Measurements from ENCODE around the gene SNIP1.
"Not testable (repeated sequence)": the region's sequence is repeated elsewhere in the genome, so short reads cannot be mapped to it uniquely, and the experiment has no call there.

The SNIP1 gene

DNA sequence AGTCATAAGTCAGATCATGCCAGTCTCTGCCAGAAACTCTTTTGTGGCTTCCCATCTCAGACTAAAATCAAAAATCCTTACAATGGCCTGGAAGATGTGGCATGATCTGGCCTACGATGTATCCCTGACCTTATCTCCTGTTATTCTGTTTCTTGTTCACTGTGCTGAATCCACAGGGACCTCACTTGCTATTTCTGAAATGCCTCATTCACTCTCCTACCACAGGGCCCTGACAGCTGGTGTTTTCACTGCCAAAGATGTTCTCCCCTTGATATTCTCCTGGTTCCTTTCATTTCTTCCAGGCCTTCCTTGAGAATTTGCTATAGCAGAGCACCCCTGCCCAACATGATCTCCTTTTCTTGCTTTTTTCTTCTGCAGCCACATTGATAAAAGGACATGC lies 4.3 kb upstream of the SNIP1 start:
- DNase-seq: no peak

DNA sequence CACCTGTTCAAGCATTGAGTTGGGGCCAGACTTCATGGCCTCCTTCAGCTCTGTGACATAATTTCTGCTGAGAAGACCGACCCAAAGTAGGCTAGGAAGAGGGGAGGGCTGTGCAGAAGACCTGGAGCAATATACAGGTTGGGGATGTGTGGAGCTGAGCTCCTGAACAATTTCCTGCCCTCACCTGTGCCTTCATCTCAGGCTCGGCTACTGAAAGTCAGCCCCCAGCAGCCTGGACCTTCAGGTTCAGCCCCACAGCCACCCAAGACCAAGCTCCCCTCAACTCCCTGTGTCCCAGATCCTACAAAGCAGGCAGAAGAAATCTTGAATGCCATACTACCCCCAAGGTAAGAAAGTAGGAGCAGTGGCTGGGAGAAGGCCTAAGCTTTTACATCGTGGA lies 3.3 kb upstream of the SNIP1 start:
- no peak for DNase-seq

DNA sequence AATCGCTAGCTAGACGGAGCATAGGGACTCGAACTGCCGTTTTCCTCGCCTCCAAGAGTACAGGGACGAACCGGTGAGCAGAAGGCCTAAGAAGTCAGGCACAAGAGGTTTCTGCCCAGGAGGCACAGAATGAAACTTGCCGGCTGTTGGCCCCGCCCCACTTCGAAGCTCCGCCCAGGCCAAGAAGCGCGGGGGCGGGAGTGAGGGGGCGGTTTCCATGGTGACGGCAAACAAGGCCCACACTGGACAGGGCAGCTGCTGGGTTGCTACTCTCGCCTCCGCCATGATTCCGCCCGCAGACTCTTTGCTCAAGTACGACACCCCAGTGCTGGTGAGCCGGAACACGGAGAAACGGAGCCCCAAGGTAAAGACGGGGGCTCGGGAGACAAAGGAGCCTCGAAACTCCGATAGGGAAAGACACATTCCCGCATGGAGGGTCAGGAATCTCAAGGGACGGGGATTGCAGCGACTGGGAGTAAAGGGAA lies 2.7 kb upstream of the SNIP1 start, which contains the start of gene DNALI1:
Gene DNALI1, plus strand, starts transcription at position 229 of the 485 bp plus-strand sequence. Its CDS starts 55 bp downstream, at position 284.
- DNase-seq: no peak

DNA sequence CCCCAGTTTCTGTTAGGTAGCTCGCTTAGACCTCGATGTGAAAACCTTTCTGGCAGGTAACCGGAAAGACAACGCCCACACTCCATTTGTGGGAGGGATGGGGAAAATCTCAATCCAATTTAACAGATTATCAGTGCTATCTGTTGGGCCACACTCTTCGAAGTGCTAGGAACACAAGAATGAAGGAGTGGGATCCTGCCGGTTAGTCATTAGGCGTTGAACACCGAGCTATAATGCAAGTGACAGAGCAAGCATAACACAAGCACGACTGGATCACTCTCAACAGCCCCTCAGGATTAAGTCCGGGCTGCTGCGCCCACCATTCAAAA lies 531 bp downstream of the SNIP1 start:
- DNase-seq: no peak

DNA sequence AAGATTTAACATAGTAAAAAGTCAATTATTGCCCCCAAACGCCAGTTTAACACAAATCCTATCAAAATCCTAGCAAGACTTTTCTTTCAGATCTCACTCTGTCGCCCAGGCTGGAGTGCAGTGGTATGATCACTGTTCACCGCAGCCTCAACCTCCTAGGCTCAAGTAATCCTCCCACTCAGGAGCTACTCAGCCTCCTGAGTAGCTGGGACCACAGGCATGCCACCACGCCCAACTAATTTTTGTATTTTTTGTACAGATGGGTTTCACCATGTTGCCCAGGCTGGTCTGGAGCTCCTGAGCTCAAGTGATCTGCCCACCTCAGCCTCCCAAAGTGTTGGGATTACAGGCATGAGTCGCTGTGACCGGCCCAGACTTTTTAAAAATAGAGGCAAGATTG lies 4.8 kb downstream of the SNIP1 start:
- no peak for DNase-seq

DNA sequence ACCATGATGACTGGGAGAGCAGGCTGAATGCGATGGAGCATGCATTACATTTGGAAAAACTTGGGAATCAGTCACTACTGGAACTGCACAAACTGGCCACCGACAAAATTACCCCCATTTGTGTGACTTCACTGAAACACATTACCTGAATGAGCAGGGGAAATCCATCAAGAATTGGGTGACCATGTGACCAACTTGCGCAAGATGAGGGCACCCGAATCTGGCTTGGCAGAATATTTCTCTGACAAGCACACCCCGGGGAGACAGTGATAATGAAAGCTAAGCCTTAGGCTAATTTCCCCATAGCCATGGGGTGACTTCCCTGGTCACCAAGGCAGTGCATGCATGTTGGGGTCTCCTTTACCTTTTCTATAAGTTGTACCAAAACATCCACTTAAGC lies 9.1 kb downstream of the SNIP1 start:
- no peak for DNase-seq

DNA sequence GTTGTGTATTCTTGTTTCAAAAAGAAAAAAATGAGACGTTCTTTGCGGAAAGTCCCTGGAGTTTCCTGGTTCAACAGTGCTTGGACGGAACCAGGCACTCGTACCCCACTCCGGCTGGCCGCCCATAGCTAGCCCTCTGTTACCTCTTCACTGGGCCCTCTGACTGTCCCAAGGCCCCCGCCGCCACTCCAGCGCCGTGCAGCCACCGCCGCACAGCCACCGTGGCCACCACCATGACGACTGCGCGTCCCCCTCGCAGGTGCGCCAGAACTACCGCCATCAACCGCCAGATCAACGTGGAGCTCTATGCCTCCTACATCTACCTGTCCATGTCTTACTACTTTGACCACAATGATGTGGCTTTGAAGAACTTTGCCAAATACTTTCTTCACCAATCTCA lies 9.6 kb downstream of the SNIP1 start:
- no peak for DNase-seq

DNA sequence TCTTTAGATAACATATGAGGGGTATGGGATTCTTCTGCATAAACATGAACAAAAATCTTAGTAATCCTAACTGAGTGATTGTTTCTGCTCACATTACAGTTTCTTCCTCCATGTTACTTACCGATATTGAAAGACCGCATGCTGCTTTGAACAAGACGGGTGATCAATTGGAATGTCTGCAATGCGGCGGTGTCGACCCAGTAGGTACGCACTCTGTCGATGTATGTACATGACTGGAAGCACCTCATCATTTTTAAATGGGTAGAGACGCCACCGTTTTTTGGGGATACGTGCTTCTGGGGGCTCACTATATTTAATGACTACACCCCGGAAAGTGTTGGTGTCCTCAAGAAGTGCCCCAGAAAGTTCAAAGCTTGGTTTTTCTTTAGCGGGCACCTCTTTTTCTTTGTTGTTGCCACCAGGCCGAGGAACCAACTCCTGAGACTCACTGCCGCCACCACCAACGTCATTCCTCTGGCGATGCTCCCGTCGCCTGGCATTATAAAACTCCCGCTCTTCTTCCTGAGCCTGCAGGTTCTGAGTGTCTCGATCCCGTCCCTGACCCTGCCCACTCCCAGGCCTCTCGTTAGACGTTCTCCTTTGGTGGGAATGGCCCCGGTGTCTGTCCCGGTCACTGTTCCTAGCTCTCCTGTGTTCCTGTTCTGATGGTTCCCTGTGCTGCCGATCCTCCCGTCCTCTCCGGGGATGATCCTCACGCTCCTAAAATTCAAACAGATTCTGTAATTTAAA lies 13.9 kb downstream of the SNIP1 start:
- DNase-seq: no peak

DNA sequence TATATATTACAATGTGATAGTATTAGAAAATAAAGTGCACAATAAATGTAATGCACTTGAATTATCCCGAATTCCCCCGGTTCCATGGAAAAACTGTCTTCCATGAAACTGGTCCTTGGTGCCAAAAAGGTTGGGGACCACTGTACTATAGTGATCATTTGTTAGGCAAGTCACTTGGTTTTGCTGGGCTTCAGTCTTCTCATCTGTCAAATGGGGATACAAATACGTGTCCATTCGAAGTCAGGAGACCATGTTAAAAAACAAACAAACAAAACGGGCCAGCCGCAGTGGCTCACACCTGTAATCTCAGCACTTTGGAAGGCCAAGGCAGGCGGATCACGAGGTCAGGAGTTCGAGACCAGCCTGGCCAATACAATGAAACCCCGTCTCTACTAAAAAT lies 14.9 kb downstream of the SNIP1 start:
- DNase-seq: not testable (repeated sequence)

DNA sequence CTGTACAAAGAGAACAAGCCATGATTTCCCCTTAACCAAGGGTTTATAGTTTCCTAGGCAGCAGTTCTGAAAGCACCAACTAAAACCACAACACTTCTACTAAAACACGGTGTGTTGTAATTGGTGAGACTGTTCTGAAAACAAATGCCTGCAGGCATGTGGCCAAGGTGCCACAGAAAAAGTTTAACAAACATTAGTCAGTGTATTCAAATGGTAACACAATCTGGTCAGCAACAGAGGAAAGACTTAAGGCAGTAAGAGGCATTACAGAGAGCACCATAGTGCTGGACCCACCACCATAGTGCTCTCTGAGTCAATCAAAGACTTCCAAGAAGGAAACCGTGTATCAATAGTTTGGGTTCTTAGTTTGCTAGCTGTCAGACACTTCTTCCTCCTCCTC lies 16.7 kb downstream of the SNIP1 start:
- DNase-seq: no peak

DNA sequence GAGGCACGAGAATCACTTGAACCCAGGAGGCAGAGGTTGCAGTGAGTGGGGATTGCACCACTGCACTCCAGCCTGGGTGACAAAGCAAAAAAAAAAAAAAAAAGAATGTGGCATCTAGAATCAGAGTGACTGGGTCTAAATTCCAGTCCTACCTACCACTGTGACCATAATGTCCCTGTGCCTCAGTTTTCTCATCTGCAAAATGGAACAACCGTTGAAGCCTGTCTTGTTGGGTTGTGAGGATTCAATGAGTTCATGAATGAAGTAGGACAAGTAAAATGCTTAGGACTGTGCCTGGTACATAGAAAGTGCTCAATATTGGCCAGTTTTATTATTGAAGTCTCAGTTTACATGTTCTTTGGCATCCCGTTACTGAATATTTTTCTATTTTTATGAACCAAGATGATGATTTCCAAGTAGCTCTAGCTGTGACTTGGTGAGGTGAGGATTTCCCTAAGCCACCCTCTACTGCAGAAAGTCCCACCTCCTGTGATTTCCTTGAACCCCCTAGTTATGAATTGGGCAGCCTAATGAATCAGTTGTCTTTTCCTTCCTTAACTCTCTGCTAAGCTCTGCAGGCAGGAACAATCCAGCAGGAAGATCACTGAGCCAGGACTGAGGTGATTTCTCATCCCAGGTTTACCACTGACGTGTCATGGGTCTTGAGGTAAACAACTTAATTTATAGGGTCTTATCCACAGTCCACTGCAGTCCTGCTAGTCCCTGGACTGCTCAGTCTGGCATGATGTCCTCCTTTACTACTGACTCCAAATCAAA lies 20.6 kb downstream of the SNIP1 start:
- DNase-seq: no peak

DNA sequence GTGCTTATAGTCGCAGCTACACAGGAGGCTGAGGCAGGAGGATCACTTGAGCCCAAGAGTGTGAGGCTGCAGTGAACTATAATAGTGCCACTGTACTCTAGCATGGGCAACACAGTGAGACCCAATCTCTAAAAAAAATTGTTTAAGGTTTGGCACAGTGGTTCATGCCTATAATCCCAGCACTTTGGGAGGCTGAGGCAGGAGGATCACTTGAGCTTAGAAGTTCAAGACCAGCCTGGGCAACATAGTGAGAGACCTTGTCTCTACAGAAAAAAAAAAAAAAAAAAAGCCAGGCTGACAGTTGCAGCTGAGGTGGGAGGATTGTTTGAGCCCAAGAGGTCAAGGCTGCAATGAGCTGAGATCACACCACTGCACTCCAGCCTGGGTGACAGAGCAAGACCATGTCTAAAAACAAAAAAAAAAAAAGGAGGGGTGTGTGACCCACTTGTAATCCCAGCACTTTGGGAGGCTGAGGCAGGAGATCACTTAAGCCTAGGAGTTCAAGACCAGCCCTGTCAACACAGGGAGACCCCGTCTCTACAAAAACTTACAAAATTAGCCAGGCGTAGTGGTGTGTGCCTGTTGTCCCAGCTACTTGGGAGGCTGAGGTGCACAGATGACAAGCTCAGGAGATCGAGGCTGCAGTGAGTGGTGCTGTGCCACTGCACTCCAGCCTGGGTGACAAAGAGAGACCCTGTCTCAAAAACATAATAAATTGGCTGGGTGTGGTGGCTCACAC lies 21.5 kb downstream of the SNIP1 start:
- DNase-seq: not testable (repeated sequence)

DNA sequence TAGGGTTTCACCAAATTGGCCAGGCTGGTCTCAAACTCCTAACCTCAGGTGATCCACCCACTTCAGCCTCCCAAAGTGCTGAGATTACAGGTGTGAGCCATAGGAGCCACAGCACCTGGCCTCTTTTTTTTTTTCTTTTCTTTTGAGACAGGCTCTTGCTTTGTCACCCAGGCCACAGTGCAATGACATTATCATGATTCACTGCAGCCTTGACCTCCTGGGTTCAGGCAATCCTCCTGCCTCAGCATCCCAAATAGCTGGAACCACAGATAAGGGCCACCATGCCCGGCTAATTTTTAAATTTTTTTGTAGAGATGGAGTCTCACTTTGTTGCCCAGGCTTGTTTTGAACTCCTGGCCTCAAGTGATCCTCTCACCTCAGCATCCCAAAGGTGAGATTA lies 24.2 kb downstream of the SNIP1 start:
- DNase-seq: not testable (repeated sequence)

DNA sequence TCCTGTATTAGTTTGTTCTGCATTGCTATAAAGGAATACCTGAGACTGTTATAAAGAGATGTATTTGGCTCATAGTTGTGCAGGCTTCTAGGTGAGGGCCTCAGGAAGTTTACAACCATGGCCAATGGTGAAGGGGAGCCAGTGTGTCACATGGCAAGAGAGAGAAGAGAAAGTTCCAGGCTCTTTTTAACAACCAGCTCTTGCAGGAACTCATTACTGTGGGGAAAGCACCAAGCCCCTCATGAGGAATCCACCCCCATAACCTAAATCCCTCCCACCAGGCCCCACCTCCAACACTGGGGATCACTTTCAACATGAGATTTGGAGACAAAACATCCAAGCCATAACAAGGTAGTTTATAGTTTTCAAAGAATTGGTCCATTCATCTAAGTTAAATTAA lies 34.5 kb downstream of the SNIP1 start:
- DNase-seq: no peak

DNA sequence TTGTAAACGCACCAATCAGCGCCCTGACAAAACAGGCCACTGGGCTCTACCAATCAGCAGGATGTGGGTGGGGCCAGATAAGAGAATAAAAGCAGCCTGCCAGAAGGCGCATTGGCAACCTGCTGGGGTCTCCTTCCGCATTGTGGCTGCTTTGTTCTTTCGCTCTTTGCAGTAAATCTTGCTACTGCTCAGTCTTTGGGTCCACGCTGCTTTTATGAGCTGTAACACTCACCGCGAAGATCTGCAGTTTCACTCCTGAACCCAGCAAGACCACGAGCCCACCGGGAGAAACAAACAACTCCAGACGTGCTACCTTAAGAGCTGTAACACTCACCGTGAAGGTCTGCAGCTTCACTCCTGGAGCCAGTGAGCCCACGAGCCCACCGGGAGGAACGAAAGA lies 35.2 kb downstream of the SNIP1 start:
- peak; percentile 48 for DNase-seq

DNA sequence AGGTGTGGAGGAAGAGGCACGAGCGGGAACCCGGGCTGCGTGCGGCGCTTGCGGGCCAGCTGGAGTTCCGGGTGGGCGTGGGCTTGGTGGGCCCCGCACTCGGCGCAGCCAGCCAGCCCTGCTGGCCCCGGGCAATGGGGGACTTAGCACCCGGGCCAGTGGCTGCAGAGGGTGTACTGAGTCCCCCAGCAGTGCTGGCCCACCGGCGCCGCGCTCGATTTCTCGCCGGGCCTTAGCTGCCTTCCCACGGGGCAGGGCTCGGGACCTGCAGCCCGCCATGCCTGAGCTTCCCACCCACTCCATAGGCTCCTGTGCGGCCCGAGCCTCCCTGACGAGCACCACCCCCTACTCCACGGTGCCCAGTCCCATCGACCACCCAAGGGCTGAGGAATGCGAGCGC lies 35.9 kb downstream of the SNIP1 start:
- DNase-seq: not testable (repeated sequence)

DNA sequence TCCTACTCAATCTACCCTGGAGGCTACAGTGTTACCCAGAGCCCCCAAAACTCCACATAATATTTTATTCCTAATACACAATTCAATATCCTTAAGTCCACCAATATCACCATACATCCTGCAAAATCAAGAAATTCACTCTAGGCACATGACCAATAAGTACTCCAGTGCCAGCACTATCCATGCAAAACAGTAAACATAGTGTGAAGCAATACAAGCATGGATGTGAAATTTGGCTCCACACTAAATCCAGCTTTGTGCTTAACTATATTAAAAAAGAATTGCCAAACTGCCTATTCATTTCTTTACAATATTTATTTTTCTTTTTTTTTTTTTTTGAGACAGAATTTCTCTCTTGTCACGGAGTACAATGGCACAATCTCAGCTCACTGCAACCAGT lies 36.5 kb downstream of the SNIP1 start:
- no peak for DNase-seq

DNA sequence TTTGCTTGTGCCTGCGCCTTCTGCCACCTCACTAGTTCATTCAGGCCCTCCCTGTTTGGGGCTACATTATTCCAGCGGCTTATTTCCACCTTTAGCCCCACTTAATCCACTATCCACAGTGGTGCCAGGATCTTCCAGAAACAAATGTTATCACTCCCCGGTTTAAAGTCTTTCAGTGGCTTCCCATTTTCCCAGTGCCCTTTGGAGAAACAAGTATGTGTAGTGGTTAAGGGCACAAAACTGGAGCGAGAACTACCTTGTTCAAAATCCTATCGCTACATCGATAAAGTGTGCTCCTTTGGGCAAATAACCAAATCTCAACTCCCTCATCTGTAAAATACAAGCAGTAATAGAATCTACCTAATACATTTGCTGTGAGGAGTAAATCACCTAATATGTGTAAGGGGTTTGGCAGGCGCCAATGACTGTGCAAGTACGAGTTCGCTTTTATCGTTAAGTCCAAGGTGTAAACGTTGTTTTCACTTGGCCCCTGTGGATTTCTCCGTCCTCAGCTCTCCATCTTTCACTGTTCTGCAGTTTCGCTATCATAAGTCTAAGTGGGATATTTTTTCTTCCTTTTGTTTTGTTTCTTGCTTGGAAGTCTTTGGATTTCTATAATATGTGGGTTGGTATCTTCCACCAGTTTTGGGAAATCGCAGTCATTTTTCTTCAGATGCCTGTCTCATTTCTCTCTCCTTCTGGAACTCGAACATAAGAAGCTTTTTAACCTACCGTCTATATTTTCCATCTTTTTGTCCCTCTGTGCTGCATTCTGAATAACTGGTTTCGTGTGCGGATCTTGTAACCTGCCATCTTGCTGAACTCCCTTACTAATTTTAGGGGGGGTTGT lies 38.7 kb downstream of the SNIP1 start:
- no peak for DNase-seq

DNA sequence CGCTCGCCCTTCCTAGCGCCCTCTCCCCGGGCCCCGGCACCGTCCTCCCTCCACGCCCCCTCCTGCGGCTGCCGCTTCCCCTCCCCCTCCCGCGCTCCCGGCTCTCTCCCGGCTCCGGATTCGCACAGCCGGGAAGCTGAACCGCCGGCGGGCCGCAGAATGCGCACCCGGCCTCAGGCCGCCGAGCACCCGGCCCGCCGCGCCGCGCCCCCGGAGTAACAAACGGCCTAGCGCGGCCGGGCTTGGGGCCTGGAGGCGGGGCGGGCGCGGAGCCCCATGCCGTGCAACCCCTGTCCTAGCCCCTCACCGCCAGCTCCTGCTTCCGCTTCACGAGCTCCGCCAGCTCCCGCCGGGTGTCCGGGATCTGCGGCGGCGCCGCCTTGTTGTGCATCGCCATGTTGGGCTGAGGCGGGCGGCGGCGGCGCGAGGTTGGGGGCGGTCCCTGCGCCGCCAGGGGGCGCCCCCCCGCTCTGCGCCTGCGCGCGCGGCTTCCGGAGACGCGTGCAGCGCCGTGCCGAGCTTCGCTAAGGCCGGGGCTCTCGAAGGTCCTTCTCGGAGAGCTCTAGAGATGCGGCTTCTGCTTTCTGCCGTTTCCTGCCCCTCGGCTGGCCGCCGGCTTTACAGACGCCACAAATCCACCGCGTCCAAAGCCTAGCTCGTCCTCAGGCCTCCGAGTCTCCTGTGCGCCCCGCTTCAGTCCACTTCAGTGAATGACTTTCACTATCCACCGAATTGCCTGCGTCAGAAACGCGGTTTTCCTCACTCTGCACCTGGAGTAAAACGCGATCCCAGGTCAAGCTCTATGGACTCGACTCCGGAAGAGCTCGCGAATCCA lies 39.5 kb downstream of the SNIP1 start, which contains the start of gene MEAF6:
Gene MEAF6, minus strand, starts transcription at position 417 of the 835 bp plus-strand sequence. Its CDS starts 20 bp downstream, at position 397.
- peak; percentile 82 for DNase-seq

DNA sequence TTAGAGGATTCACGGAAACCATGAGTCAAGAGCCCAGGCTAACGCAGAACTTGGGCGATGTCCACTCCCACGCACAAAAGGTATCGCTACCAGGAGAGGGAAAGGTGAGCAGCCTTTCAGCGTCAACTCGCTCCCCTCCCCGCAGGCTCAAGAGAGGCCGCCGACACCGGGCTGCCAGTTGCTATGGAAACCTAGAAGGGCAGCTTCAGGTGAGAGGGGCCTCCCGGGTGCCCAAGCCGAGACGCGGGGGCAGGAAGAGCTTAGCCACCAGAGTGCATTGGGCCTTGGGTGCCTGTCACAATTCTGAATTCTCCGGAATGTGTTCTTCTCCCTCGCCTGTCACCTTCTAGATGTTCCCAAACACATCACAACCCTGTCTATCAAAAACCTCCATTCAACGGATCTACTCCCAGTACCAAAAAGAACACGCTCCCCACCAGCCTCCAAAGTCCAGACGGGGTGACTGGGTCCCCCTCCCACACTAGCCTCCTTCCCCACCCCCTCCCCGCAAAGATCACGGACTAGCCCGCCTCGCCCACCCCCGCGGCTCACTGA lies 40.2 kb downstream of the SNIP1 start:
- peak; percentile 65 for DNase-seq

DNA sequence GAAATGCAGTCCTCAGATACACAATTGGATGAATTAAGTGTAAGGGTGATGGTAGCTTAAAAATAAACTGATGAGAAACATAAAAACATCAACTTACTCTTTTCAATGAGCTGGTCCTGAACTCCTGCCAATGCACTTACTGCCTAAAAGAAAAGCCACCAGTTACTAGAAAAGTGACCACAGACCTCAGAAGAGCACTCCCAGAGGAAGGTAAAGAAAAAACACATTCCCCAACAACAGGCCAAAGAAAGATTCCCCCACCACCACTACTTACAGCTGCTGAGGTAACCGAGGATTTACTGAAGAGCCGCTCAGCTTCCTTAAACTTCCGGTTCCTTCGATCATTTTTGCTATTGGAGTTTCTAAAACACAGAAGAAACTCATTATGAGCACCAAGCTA lies 44.9 kb downstream of the SNIP1 start:
- DNase-seq: no peak

All from activated CD8-positive, alpha-beta memory T cell treated with anti-CD3 and anti-CD28 coated beads, Interleukin-2, amount 50 U/mL, for 4 hours (primary cell).